Measurements from ENCODE around the gene GNG12. TPM values are rescaled to one million over a fixed set of nuclear protein-coding genes. Genes with fewer than 3 reads are reported as not detected.

The GNG12 gene
- total RNA-seq, 2 experiments from 2014 or later = not detected

DNA sequence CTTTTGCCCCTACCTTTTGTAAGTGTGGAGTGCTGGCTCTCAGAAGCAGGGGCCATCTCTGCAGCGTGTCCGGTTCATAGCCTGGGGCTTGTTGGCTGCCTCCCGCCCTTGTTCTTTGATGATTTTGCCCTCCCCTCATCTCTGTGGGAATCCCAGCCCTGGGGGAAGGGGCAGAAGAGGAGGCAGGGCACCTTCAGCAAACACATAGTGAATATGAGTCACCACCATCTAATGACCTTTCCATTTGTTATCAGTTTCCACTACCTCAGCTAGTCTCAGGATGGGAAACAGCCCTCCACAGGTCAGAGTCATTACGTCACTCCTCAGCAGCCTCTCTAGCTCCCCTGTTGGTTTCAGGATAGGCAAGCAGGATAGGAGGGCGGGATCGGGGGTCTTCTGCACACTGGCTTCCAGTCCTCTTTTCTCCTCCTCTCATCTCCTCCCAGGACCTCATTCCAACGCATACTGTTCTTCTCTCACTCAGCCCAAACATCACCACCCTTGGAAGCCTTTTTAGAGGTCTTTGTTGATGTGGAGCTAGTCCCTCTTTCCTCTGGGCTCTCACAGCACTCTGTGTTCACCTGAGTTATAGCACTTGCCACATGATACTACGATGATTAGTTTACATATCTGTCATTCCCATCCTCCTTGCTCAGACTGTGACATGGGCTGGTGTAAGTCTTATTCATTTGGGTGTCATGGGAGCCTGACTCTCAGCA, 132.4 kb downstream of the GNG12 start:
- Mint-ChIP-seq H3K27ac (peak overlapping the region; percentile 70), H3K4me3 (no peak overlapping the region), H3K9me3 (no peaks in the 10 kb centered on the region), H3K27me3 (no peaks in the 10 kb centered on the region), H3K4me1 (ENCODE audit: low read depth) (peaks cover 18% of the 10 kb centered on the region), H3K36me3 (ENCODE audit: low read depth) (no peaks in the 10 kb centered on the region)
- ATAC-seq = peak; percentile 96
- intact Hi-C loops (cut with micrococcal nuclease) = no loop called here
- ChIA-PET POLR2A (interaction anchor here (5.6 kb wide), 1 partner anchor 15 kb away, joined by 23 read pairs; the partner anchor contains the start of gene GADD45A), CTCF (interaction anchor here (1.1 to 1.9 kb wide), 9 partner anchors 12 to 168 kb away, joined by 3 to 7 read pairs (median 4); partner anchors contain the start of gene GADD45A)
- peak; percentile 60 for TF ChIP-seq CTCF (IDR thresholded peaks at IDR 0.05)
- DNase-seq = peak; percentile 71

- POLR2A ChIA-PET = interaction anchor here (5.6 kb wide), 1 partner anchor 15 kb away, joined by 23 read pairs; the partner anchor contains the start of gene GADD45A
Observed at GRCh38 chr1:67700220-67700619, 133.0 kb downstream of the GNG12 start.

DNA sequence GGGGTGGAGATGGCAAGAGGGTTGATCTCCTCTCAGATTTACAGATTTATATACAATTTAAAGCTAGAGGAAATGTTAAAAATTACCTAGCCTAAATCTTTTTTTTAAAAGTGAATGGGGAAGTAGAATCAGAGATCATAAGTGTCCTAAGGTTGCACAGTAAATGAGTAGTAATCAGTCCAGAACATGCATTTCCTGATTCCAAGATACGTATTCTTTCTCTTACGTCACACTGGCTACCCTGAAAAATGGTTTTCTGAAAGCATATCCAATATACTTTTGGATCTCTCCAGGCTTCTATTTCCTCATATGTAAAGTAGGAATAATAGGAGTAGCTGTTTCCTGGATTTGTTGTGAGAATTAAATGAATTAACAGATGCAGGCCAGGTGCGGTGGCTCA, 136.6 kb downstream of the GNG12 start:
- Mint-ChIP-seq H3K36me3 (ENCODE audit: low read depth) (peaks cover 3% of the 10 kb centered on the region), H3K9me3 (no peaks in the 10 kb centered on the region), H3K4me3 (no peak overlapping the region), H3K4me1 (ENCODE audit: low read depth) (peaks cover 18% of the 10 kb centered on the region), H3K27ac (no peak overlapping the region), H3K27me3 (no peaks in the 10 kb centered on the region)
- no peak for TF ChIP-seq CTCF (IDR thresholded peaks at IDR 0.05)
- intact Hi-C loops (cut with micrococcal nuclease) = no loop called here
- ChIA-PET POLR2A (interaction anchor here (1.0 kb wide), 1 partner anchor 10 kb away, joined by 4 read pairs; no protein-coding TSS in a partner anchor), CTCF (no interaction called here)
- no peak for DNase-seq
- ATAC-seq = no peak

More at GRCh38 chr1:67700220-67700619, 133.0 kb downstream of the GNG12 start:
- no peaks in the 10 kb centered on the region for H3K27me3 Mint-ChIP-seq
- H3K4me1 Mint-ChIP-seq (ENCODE audit: low read depth) = peaks cover 18% of the 10 kb centered on the region
- DNase-seq (no peak), ATAC-seq (no peak)
- CTCF ChIA-PET = interaction anchor here (1.1 to 1.9 kb wide), 5 partner anchors 11 to 142 kb away, joined by 3 to 7 read pairs (median 4); partner anchors contain the start of gene GADD45A
- H3K36me3 Mint-ChIP-seq (ENCODE audit: low read depth) = no peaks in the 10 kb centered on the region
- H3K27ac Mint-ChIP-seq = peak overlapping the region; percentile 70
- H3K9me3 Mint-ChIP-seq = no peaks in the 10 kb centered on the region
- intact Hi-C loops (cut with micrococcal nuclease) = no loop called here
- TF ChIP-seq CTCF (IDR thresholded peaks at IDR 0.05) = no peak
- no peak overlapping the region for H3K4me3 Mint-ChIP-seq

GRCh38 chr1:67695963-67696362, 137.3 kb downstream of the GNG12 start:
- Mint-ChIP-seq H3K27ac (no peak overlapping the region), H3K27me3 (no peaks in the 10 kb centered on the region), H3K4me1 (ENCODE audit: low read depth) (peaks cover 13% of the 10 kb centered on the region), H3K36me3 (ENCODE audit: low read depth) (peaks cover 7% of the 10 kb centered on the region), H3K9me3 (no peaks in the 10 kb centered on the region), H3K4me3 (no peak overlapping the region)
- DNase-seq = no peak
- intact Hi-C loops (cut with micrococcal nuclease) = no loop called here
- ATAC-seq = no peak
- ChIA-PET POLR2A (no interaction called here), CTCF (no interaction called here)
- TF ChIP-seq CTCF (IDR thresholded peaks at IDR 0.05) = no peak

DNA sequence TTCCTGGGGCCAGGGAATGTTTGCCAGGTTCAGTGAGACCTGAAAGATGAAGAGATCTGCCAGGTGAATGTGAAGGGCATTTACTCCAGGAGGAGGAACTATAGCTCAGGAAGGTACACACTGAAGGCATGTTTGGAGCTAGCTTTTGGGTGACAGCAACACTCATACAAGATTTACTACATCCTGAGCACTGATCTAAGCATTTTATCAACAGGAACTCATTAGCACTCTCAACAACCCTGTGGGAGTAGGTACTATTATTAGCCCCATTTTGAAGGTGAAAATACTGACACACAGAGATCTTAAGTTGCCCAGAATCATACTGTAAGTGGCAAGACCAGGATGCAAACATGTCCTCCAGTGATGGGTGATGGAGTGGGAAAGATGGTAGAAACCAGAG, 141.6 kb downstream of the GNG12 start:
- no peak overlapping the region for H3K27ac Mint-ChIP-seq
- ChIA-PET CTCF (interaction anchor here (0.8 to 2.3 kb wide), 5 partner anchors 32 to 163 kb away, joined by 3 to 6 read pairs (median 4); no protein-coding TSS in a partner anchor), POLR2A (no interaction called here)
- H3K27me3 Mint-ChIP-seq = no peaks in the 10 kb centered on the region
- peaks cover 27% of the 10 kb centered on the region for H3K4me1 Mint-ChIP-seq (ENCODE audit: low read depth)
- DNase-seq = no peak
- no peak for ATAC-seq
- H3K36me3 Mint-ChIP-seq (ENCODE audit: low read depth) = peaks cover 34% of the 10 kb centered on the region
- no peaks in the 10 kb centered on the region for H3K9me3 Mint-ChIP-seq
- H3K4me3 Mint-ChIP-seq = no peak overlapping the region
- intact Hi-C loops (cut with micrococcal nuclease) = no loop called here
- no peak for TF ChIP-seq CTCF (IDR thresholded peaks at IDR 0.05)
